OCI-LY3 (cell line): Measurements from ENCODE around the gene RARRES2.
"Not testable (repeated sequence)": the region's sequence is repeated elsewhere in the genome, so short reads cannot be mapped to it uniquely, and the experiment has no call there.

Experiments used
- CTCF ChIP-seq: fragments of 200-600, 300-600 bp; sonication (generic); IDR thresholded peaks from 2 replicates; pipeline ENCODE4 v1.5.1; 2014; ENCODE audit warnings: antibody characterized with exemption, low read length, low read depth
- EZH2phosphoT487 ChIP-seq: fragments of 200-600 bp; shearing (Covaris generic); IDR thresholded peaks from 2 replicates; pipeline ENCODE4 v1.6.1; 2018; ENCODE audit warnings: antibody characterized with exemption, mixed run types, low read depth

GRCh38 chr7:150295027-150295426 is 46.4 kb downstream of the RARRES2 start:
- TF ChIP-seq CTCF, EZH2phosphoT487: not testable (repeated sequence)
